ENCODE results near the gene GALK2. TPM values are rescaled to one million over a fixed set of nuclear protein-coding genes. Genes with fewer than 3 reads are reported as not detected.

GALK2 gene
- total and polyA plus RNA-seq, 2 of the 8 experiments (the other 6 are each of a cell fraction or from before 2014, with no cell fraction given), result 8.7 to 16.1 TPM

GRCh38 chr15:49303003-49303402 lies 133.0 kb downstream of the GALK2 start:
- DNase-seq (ENCODE audit: low read depth in 1 of 2, low spot score in 2 of 2) (no peak), FAIRE-seq (no peak)
- Histone ChIP-seq H2AK5ac (ENCODE audit: low read depth, low read length) (no peak overlapping the region), H3K4me3 (ENCODE audit: extremely low read depth in 1 of 4, insufficient read depth in 2 of 4, low read depth in 3 of 4, low read length in 4 of 4) (no peak overlapping the region), H2AFZ (ENCODE audit: low read length) (no peak overlapping the region), H2BK5ac (ENCODE audit: low read depth, low read length) (no peak overlapping the region), H3K79me1 (ENCODE audit: low read depth, low read length) (no peaks in the 10 kb centered on the region), H3K4me2 (ENCODE audit: insufficient read depth in 1 of 2, low read depth in 2 of 2, low read length in 2 of 2) (no peak overlapping the region), H2BK12ac (ENCODE audit: low read depth, low read length) (no peak overlapping the region), H4K91ac (replicated peaks; ENCODE audit: insufficient read length, low read length) (no peak overlapping the region), H3K56ac (replicated peaks; ENCODE audit: insufficient read length, low read depth, low read length) (no peak overlapping the region), H3K9ac (replicated peaks in 1 of 4; ENCODE audit: extremely low read depth in 1 of 4, low read depth in 3 of 4, low read length in 3 of 4) (no peak overlapping the region), H3K79me2 (ENCODE audit: control insufficient read depth in 1 of 2, insufficient read depth in 2 of 2, low read length in 2 of 2) (no peaks in the 10 kb centered on the region; a peak in 1 of 4 replicates), H4K8ac (ENCODE audit: extremely low read depth, insufficient read depth, low read length) (no peak overlapping the region), H4K5ac (ENCODE audit: insufficient read length, low read depth, low read length) (no peak overlapping the region), H3K9me3 (ENCODE audit: insufficient read depth in 2 of 2, low read depth in 1 of 2, low read length in 1 of 2) (no peaks in the 10 kb centered on the region), H3K14ac (ENCODE audit: insufficient read length) (no peak overlapping the region), H3K23me2 (ENCODE audit: low read depth, low read length) (no peaks in the 10 kb centered on the region), H3K27ac (ENCODE audit: low read depth, low read length) (no peak overlapping the region), H3K4me1 (replicated peaks in 1 of 4; ENCODE audit: control insufficient read depth in 3 of 4, insufficient read depth in 4 of 4, low read length in 3 of 4) (no peaks in the 10 kb centered on the region), H2BK20ac (ENCODE audit: low read length) (no peak overlapping the region), H3K18ac (ENCODE audit: extremely low read depth, low read length) (no peak overlapping the region), H2BK120ac (replicated peaks; ENCODE audit: low read depth, low read length) (no peak overlapping the region), H2BK15ac (ENCODE audit: low read length) (no peak overlapping the region), H4K20me1 (replicated peaks in 1 of 2; ENCODE audit: control insufficient read depth in 1 of 2, insufficient read depth in 2 of 2, low read length in 2 of 2) (no peaks in the 10 kb centered on the region), H3K36me3 (ENCODE audit: control insufficient read depth in 2 of 4, insufficient read depth in 4 of 4, low read length in 3 of 4) (peaks cover 0 to 2% (median 0%) of the 10 kb centered on the region in 4 experiments; a peak in 3 of 8 replicates), H3K4ac (replicated peaks; ENCODE audit: insufficient read length, low read depth, low read length) (no peak overlapping the region), H3K27me3 (replicated peaks in 1 of 4; ENCODE audit: control insufficient read depth in 3 of 4, extremely low read depth in 1 of 4, insufficient read depth in 3 of 4, low read length in 3 of 4) (no peaks in the 10 kb centered on the region), H3K23ac (ENCODE audit: insufficient read length) (no peak overlapping the region)
- ChIA-PET POLR2A (ENCODE audit: partially characterized antibody) (no interaction called here), CTCF (ENCODE audit: partially characterized antibody) (no interaction called here)
- 92% methylated on average over 3 of the region's 3 CpGs; no CpG with 5 or more reads in 1 of the 2 experiments for WGBS, 2 experiments (ENCODE audit: extremely low coverage in 1 of 2, insufficient coverage in 1 of 2, insufficient read length in 1 of 2, insufficient replicate concordance in 2 of 2, low coverage in 1 of 2, low lambda C conversion rate in 2 of 2, missing lambda C conversion rate in 1 of 2)
- no peak for TF ChIP-seq SRF (IDR thresholded peaks at IDR 0.05; ENCODE audit: low read depth, low read length)
- no peak for TF ChIP-seq GABPA (IDR thresholded peaks at IDR 0.05; ENCODE audit: borderline replicate concordance, insufficient read depth, low read length)
- no peak for TF ChIP-seq CREB1 (IDR thresholded peaks at IDR 0.05)
- no peak for TF ChIP-seq BRCA1 (IDR thresholded peaks at IDR 0.05; ENCODE audit: low read depth, low read length)
- TF ChIP-seq SUZ12 (IDR thresholded peaks at IDR 0.05; ENCODE audit: low read length), result no peak
- no peak for TF ChIP-seq SIX5 (IDR thresholded peaks at IDR 0.05; ENCODE audit: low read depth, low read length)
- TF ChIP-seq KDM4A (IDR thresholded peaks at IDR 0.05; ENCODE audit: low read depth, low read length, severe bottlenecking), result no peak
- no peak for TF ChIP-seq ATF3 (IDR thresholded peaks at IDR 0.05; ENCODE audit: insufficient read depth, low read depth, low read length)
- no peak for TF ChIP-seq BACH1 (IDR thresholded peaks at IDR 0.05; ENCODE audit: low read length)
- no peak for TF ChIP-seq CHD1 (IDR thresholded peaks at IDR 0.05; ENCODE audit: low read depth, low read length)
- TF ChIP-seq RFX5 (IDR thresholded peaks at IDR 0.05; ENCODE audit: borderline replicate concordance, low read depth, low read length), result no peak
- no peak for TF ChIP-seq YY1 (IDR thresholded peaks at IDR 0.05; ENCODE audit: low read depth, low read length)
- TF ChIP-seq RAD21 (IDR thresholded peaks at IDR 0.05 in 1 of 2, conservative IDR thresholded peaks at IDR 0.05 in 1 of 2; ENCODE audit: low read depth in 2 of 2, low read length in 2 of 2), result no peak
- no peak for TF ChIP-seq SP2 (IDR thresholded peaks at IDR 0.05; ENCODE audit: low read length)
- TF ChIP-seq RNF2 (IDR thresholded peaks at IDR 0.05; ENCODE audit: borderline replicate concordance, low read depth, low read length, missing control alignments, poor library complexity, severe bottlenecking), result no peak

Data from H1 (cell line).